ENCODE measurements around the gene DNHD1.
A peak's percentile ranks its signal among the peaks of the same experiment; 100 is the strongest.

Gene DNHD1

GRCh38 chr11:6497069-6497839, at the start of gene DNHD1:
TSS of gene DNHD1 (plus strand) at chr11:6497280. CDS start at chr11:6498216, 936 bp downstream.
- no peak for DNase-seq (ENCODE audit: low spot score)

GRCh38 chr11:6448574-6448973, 48.5 kb upstream of the DNHD1 start:
- DNase-seq (ENCODE audit: low spot score): no peak

- DNase-seq (ENCODE audit: low spot score): no peak
Observed at GRCh38 chr11:6452219-6452618, 44.9 kb upstream of the DNHD1 start.

- no peak for DNase-seq (ENCODE audit: low spot score)
Observed at GRCh38 chr11:6453152-6453551, 43.9 kb upstream of the DNHD1 start.

- no peak for DNase-seq (ENCODE audit: low spot score)
Observed at GRCh38 chr11:6455070-6455469, 42.0 kb upstream of the DNHD1 start.

- DNase-seq (ENCODE audit: low spot score): no peak
Observed at GRCh38 chr11:6456361-6457073, 40.6 kb upstream of the DNHD1 start.

- no peak for DNase-seq (ENCODE audit: low spot score)
Observed at GRCh38 chr11:6457581-6458320, 39.3 kb upstream of the DNHD1 start.

- DNase-seq (ENCODE audit: low spot score): no peak
Observed at GRCh38 chr11:6458352-6459098, 38.6 kb upstream of the DNHD1 start.

GRCh38 chr11:6459099-6459450, 38.0 kb upstream of the DNHD1 start:
- no peak for DNase-seq (ENCODE audit: low spot score)

GRCh38 chr11:6468712-6469495, 28.2 kb upstream of the DNHD1 start:
- DNase-seq (ENCODE audit: low spot score): no peak

GRCh38 chr11:6469599-6469998, 27.5 kb upstream of the DNHD1 start:
- DNase-seq (ENCODE audit: low spot score): no peak

GRCh38 chr11:6472934-6473333, 24.1 kb upstream of the DNHD1 start:
- no peak for DNase-seq (ENCODE audit: low spot score)

- peak; percentile 73 for DNase-seq (ENCODE audit: low spot score)
Observed at GRCh38 chr11:6473451-6474412, 23.3 kb upstream of the DNHD1 start, which contains the start of gene TRIM3. TSS of gene TRIM3 (minus strand) at chr11:6473941. CDS start at chr11:6465695, 8,246 bp downstream.

GRCh38 chr11:6474413-6474792, 22.7 kb upstream of the DNHD1 start:
- DNase-seq (ENCODE audit: low spot score): no peak

- no peak for DNase-seq (ENCODE audit: low spot score)
Observed at GRCh38 chr11:6474806-6475500, 22.1 kb upstream of the DNHD1 start.

GRCh38 chr11:6475936-6476335, 21.1 kb upstream of the DNHD1 start:
- no peak for DNase-seq (ENCODE audit: low spot score)

GRCh38 chr11:6476571-6476970, 20.5 kb upstream of the DNHD1 start:
- DNase-seq (ENCODE audit: low spot score): no peak

GRCh38 chr11:6480299-6480914, 16.7 kb upstream of the DNHD1 start:
- no peak for DNase-seq (ENCODE audit: low spot score)
